ACHN (cell line): ENCODE results near the gene PCARE.
"Not testable (repeated sequence)": the region's sequence is repeated elsewhere in the genome, so short reads cannot be mapped to it uniquely, and the experiment has no call there.

ENCODE experiments used
- DNase-seq: peaks from one replicate; pipeline ENCODE4 v3.0.0-alpha.2; 2015
- in situ Hi-C: cut with HindIII; loops from 2 replicates; pipeline ENCODE4 v1.10.0; 2017; ENCODE audit warnings: low sequenced_read_pairs, low pct_ligation_motif_present, low pct_unique_long_range_greater_than_20kb

Gene PCARE

GRCh38 chr2:29104688-29105087, 30.4 kb upstream of the PCARE start:
- in situ Hi-C loops = no loop called here
- no peak for DNase-seq

GRCh38 chr2:29100564-29100963, 26.2 kb upstream of the PCARE start:
- in situ Hi-C loops = no loop called here
- no peak for DNase-seq

- no peak for DNase-seq
- in situ Hi-C loops = no loop called here
These were observed 23.2 kb upstream of the PCARE start for GRCh38 chr2:29097569-29097968.

DNA sequence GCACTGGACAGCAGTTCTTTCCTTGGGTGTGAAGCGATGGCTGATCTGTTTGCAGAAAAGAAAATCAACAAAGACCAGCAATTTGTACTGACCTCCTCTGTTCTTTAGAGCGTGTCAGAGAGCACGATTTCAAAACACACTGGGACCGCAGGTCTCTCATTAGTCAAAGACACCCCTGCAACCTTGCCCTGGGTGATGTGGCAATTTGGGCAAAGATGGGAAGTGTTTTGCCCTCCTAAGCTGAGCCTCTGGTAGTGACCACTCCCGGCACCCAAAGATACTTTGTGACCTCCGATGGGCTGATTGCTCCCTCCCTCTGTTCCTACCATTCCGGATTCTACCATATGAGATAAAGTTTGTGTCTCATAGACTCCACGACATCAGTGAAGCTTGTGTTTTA, 22.6 kb upstream of the PCARE start:
- in situ Hi-C loops = no loop called here
- no peak for DNase-seq

- DNase-seq, in situ Hi-C loops: not testable (repeated sequence)
These were observed 16.0 kb upstream of the PCARE start for GRCh38 chr2:29090311-29090710.

GRCh38 chr2:29084554-29084953, 10.2 kb upstream of the PCARE start:
- in situ Hi-C loops = no loop called here
- no peak for DNase-seq

DNA sequence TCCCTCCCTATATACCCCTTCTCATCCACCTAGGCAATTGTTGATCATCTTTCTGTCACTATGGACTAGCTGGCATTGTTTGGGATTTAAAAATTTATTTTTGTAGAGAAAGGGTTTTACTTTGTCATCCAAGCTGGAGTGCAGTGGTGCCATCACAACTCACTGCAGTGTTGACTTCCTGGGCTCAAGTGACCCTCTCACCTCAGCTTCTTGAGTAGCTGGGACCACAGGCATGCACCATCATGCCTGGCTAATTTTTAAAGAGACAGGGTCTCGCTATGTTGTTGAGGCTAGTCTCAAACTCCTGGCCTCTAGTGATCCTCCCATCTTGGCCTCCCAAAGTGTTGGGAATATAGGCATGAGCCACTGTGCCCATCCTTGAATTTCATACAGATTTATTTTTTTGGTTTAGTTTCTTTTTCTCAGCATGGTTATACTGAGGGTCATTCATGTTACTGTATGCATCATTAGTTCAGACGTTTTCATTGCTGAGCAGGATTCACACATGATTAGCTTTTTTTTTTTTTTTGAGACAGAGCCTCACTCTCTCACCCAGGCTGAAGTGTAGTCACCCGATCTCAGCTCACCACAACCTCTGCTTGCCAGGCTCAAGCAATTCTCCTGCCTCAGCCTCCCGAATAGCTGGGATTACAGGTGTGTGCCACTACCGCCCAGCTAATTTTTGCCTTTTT, 8.6 kb upstream of the PCARE start:
- DNase-seq = no peak
- in situ Hi-C loops = no loop called here

- DNase-seq = no peak
- in situ Hi-C loops = no loop called here
These were observed 6.8 kb upstream of the PCARE start for GRCh38 chr2:29080886-29081743.

DNA sequence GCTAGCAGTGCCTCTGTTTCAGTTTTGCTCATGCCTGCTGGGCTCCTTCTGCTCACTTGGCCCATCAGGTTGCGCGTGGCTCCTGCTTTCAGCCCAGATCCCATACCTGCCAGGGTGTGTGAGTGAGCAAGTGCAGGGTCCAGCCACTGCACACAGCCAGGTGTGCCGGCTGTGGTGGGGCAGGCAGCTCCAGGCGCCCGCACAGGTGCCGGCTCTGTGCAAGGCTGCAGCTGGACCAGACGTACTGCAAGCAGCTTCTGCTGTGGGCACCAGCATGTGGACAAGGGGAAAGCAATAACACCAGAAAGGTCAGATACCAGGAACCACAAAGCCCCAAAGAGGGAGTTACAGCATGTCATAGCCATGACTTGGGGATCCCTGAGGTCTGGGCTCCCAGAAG, 5.6 kb upstream of the PCARE start:
- in situ Hi-C loops = no loop called here
- no peak for DNase-seq

DNA sequence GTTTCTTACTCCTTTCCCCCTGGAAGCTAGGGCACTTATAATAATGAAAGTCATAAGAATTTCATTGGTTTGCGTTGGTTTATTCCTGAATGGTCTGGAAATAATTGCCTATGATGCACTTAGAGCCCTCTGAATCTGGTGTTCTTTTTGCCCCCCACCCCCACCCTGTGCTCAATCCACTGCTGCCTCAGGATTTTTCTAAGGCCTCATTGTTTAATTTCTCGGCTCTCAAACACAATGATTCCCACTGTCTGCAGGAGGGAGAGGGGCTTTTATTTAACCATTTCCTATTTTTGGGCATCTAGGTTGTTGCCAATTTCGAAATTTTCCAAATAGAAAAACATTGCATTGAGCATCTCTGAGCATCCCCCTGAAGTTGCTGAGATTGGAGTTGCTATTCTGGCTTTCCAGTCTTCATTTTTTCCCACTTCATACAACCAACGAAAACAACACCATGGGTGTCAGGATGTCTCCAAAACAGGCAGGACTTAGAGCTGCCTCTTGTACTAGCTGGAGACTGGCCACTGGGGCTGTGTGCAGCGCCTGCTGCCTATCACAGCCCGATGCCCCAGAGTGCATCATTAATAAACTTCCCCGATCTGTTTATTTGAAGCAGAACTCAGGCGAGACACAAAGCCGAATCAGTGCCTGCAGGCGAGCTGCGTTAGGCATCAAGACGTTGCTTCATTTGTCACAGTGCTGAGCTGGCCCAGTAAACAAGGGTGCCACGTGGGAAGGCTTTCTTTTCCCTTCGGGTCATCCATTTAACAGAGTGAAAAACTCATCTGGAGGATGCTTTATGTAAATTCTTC, 1.8 kb upstream of the PCARE start:
- no peak for DNase-seq
- in situ Hi-C loops = no loop called here

GRCh38 chr2:29073933-29074332, 390 bp downstream of the PCARE start:
- no peak for DNase-seq
- in situ Hi-C loops = no loop called here

DNA sequence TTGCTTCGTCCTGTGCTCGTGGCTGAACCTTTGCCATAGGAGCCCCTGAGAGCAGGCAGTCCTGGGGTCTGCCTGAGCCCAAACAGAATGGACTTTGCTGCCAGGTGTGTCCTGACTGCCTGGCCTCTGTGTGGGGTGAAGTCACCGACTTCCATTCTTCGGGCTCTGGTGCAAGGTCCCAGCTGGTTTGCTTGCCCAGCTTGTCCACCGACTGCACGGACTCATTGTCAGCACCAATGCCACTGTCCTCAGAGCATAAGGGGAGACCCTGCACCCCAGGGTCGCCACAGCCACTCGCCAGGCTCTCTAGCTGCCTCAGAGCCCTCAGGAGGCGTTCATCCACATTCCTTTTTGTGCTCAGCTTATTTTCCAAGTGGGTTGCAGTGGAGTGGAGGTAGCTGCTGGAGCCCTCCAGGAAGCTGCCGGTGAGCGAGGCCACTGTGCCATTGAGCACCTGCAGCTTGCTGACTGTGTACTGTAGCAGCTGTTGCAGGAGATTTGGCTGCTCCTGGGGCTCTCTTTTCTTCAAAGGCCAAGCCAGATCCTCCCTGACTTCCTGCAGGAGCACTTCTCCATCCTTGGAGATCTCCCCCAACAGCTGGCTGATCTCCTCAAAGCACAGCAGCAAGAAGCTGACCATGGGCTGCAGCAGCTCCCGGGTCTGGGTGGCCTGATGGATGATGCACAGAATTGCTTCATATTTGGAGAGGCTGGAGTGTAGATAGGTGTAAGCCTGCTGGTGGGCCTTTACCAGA, 1.2 kb downstream of the PCARE start:
- in situ Hi-C loops = no loop called here
- DNase-seq = no peak

- in situ Hi-C loops = no loop called here
- no peak for DNase-seq
These were observed 2.1 kb downstream of the PCARE start for GRCh38 chr2:29072251-29072650.

GRCh38 chr2:29071032-29071975, 3.0 kb downstream of the PCARE start:
- in situ Hi-C loops = no loop called here

GRCh38 chr2:29070526-29070925, 3.8 kb downstream of the PCARE start:
- in situ Hi-C loops = no loop called here
- no peak for DNase-seq

More at GRCh38 chr2:29071032-29071975, 3.0 kb downstream of the PCARE start:
- no peak for DNase-seq

GRCh38 chr2:29068513-29068912, 5.8 kb downstream of the PCARE start:
- in situ Hi-C loops = no loop called here

DNA sequence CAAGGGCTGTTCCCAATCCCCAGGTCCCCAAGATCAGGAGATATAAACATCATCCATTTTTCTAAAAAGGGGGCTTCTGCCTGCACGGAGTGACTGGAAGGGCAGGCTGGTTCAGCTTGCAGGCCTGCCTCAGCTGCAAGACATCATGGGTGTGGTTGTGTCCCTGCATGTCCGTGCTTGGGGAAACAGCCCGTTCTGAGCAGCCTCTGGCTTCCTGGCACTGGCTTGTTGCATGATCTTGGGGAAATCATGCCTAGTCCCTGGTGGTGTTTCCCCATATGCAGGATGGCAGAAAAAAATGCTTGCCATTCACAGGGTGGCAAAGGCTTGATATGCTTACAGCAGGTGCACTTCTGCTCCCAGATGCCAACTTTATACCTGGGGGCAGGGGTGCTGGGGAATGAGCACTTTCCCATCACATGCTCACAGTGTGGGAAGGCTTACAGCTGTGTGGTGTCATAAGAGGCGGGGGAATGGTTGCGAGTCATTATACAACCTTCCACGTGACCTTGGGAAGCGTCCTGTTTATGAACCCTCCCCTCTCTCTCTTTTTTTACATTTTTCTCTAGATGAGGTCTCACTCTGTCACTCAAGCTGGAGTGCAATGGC, 7.2 kb downstream of the PCARE start:
- in situ Hi-C loops = no loop called here
- no peak for DNase-seq

More at GRCh38 chr2:29068513-29068912, 5.8 kb downstream of the PCARE start:
- no peak for DNase-seq
